Adrenal gland (tissue), 5 donors: ENCODE data around the gene ALLC.

Experiments used
- POLR2A ChIP-seq, 2 donors: fragments of 450-650 bp; IDR thresholded peaks; one replicate each; pipeline ENCODE4 v1.6.1; 2017; ENCODE audit warnings: antibody characterized with exemption in 2 of 2, mild to moderate bottlenecking in 2 of 2, moderate library complexity in 1 of 2
- TF ChIP-seq, protein P1 (sequence below), 6 experiments: fragments of 450-650 bp in 4 of 6; fragments of 200-600 bp in 2 of 6; sonication (generic) in 1 of 6; IDR thresholded peaks; 1 replicate in 5 of 6; 2 replicates in 1 of 6; pipeline versions ENCODE4 v1.5.1 to v1.8.0; 2016 to 2021; ENCODE audit warnings: antibody characterized with exemption in 6 of 6, mild to moderate bottlenecking in 2 of 6, moderate library complexity in 1 of 6
- donor health status: DM: no; HTN: no; CAD: no.

DNA sequence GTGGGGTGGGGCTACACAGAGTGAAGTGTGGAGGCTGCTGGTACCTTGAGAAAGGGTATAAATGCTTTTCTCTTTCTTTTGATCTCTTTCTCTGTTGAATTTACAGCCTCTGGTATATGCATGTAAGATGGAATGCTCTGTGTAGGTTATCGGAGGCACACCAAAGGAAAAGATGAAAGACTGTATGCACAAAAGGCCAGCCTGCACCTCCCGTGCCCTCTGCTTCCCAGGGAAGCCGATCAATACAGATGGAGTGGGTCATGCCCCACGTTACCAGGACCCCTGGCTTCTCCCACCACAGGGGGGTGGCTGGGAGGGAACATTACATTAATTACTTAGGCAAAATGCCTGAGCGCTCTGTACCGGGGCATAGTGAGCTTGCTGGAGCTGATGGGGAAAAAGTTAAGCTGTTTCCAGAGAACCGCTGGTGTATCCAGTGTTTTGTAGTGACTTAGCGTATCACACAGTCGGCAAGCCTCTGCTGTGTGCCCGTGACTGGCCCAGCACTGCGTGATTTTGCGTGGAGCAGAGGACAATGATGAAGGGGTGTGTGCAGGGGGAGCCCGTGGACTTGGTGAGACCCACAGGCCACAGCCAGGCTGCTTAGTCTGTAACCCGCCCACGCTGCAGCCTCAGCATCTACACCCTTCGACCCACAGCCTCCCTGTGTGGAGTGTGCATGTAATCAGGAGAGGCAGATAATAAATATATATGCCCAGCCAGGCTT, 8.0 kb downstream of the ALLC start:
- TF ChIP-seq, protein P1, sequence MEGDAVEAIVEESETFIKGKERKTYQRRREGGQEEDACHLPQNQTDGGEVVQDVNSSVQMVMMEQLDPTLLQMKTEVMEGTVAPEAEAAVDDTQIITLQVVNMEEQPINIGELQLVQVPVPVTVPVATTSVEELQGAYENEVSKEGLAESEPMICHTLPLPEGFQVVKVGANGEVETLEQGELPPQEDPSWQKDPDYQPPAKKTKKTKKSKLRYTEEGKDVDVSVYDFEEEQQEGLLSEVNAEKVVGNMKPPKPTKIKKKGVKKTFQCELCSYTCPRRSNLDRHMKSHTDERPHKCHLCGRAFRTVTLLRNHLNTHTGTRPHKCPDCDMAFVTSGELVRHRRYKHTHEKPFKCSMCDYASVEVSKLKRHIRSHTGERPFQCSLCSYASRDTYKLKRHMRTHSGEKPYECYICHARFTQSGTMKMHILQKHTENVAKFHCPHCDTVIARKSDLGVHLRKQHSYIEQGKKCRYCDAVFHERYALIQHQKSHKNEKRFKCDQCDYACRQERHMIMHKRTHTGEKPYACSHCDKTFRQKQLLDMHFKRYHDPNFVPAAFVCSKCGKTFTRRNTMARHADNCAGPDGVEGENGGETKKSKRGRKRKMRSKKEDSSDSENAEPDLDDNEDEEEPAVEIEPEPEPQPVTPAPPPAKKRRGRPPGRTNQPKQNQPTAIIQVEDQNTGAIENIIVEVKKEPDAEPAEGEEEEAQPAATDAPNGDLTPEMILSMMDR (IDR thresholded peaks at IDR 0.05) = no peak
- TF ChIP-seq POLR2A (IDR thresholded peaks at IDR 0.05) = no peak
